GM19238 (cell line): ENCODE results near the gene EDEM3.
"Not testable (repeated sequence)": the region's sequence is repeated elsewhere in the genome, so short reads cannot be mapped to it uniquely, and the experiment has no call there.

ENCODE experiments used
- DNase-seq: peaks from one replicate; pipeline ENCODE4 v3.0.0; 2011; ENCODE audit warnings: low spot score; ENCODE audit not compliant: insufficient read length

Gene EDEM3, protein sequence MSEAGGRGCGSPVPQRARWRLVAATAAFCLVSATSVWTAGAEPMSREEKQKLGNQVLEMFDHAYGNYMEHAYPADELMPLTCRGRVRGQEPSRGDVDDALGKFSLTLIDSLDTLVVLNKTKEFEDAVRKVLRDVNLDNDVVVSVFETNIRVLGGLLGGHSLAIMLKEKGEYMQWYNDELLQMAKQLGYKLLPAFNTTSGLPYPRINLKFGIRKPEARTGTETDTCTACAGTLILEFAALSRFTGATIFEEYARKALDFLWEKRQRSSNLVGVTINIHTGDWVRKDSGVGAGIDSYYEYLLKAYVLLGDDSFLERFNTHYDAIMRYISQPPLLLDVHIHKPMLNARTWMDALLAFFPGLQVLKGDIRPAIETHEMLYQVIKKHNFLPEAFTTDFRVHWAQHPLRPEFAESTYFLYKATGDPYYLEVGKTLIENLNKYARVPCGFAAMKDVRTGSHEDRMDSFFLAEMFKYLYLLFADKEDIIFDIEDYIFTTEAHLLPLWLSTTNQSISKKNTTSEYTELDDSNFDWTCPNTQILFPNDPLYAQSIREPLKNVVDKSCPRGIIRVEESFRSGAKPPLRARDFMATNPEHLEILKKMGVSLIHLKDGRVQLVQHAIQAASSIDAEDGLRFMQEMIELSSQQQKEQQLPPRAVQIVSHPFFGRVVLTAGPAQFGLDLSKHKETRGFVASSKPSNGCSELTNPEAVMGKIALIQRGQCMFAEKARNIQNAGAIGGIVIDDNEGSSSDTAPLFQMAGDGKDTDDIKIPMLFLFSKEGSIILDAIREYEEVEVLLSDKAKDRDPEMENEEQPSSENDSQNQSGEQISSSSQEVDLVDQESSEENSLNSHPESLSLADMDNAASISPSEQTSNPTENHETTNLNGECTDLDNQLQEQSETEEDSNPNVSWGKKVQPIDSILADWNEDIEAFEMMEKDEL

DNA sequence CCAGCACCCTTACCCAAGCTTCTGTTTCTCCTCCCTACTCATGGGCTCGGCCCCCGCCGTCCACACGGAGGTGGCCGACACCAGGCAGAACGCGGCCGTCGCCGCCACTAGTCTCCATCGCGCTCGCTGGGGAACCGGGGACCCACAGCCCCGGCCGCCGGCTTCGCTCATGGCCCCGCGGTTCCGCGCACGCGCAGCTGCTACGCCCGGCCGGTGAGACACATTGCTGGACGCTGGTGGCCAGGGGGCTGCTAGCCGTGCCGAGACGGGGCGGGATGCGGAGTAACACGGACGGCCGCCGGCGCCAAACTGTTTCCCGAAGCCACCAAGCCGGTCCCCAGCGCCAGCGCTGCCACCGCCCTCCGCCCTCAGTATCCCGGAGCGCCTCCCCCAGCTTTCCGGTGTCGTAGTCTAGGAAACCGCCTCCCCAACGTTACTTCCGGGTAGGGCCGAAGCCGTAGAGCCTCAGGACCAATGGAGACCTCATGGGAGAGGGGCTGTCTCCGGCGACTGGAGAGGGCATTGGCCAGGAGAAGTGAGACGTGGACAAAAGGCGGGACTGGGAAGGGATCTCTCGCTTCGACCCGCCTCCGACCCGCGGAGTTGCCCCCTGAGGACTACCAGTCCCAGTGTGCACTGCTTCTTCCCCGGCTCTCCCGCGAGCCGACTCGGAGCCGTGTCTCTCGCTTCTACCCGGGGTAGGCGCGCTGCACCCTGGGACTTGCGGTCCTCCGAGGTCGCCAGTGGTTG, at the start of gene EDEM3:
TSS of gene EDEM3 (minus strand) at position 383 of the 750 bp plus-strand sequence. CDS start at position 171, 212 bp downstream.
- DNase-seq: peak; percentile 89

DNA sequence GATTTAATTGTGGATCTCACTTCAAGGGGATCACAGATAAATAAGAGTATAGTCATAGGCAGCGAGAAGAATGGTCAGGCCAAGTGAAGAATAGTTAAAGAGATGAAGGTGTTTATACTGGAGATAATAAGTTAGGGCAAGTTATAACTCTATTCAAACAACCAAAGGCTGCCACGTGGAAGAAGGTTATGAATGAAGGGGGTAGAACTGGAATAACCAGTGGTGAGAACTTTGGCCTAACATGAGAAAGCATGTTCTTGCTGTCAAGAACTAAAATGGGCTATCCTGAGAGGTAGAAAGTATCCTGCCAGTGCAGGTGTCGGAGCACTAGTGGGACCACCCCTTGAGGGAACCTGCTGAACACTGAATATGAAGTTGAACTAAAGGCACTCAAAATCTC, 49.6 kb upstream of the EDEM3 start:
- DNase-seq: no peak

DNA sequence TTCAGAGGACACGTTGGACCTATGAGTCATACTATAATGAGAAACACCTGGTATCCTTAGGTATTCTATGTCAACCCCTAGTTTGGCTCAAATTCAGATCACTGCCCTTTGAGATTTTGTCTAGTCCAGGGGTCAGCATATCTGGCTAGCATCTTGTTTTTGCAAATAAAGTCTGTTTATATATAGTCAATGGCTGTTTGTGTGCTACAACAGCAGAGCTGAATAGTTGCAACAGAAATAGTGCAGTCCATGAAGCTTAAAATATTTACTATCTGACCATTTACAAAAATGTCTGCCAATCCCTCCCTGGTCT, 48.5 kb upstream of the EDEM3 start:
- no peak for DNase-seq

DNA sequence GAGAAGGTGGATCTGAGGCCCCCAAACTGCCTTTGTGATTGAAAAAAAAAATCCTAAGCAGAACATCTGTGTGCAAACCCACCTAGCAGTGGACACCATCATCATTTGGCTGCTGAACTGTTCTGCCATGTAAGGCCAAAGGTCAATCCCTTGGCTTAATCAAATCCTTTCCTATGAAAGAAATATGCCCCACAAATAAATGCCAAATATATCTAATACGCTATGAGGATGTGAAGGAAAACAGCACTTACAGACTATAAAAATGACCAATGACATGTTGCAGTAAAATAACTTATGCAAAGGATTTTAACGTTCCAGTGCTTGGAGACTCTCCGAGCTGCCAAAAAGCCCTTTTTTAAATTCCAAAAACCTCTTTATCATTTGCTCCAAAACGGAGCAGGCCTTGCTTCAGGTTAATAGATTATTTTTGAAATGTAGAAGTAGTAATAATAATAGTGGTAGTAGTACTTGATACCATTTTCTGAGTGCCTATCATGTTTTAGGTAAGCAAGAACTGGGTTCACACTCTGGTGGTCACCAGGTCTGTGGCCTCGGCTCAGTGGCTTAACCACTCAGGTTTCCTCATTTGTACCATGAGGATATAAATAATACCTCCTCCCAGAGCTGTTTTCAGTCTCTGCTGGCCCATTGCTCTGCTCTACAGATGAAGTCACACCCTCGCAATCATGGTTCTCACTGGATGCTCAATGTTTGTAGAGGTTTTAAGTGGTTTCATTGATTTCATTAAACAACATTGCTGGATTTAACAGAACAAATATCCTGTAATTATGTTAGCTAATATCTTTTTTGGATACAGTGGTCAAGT, 47.9 kb upstream of the EDEM3 start:
- no peak for DNase-seq

DNA sequence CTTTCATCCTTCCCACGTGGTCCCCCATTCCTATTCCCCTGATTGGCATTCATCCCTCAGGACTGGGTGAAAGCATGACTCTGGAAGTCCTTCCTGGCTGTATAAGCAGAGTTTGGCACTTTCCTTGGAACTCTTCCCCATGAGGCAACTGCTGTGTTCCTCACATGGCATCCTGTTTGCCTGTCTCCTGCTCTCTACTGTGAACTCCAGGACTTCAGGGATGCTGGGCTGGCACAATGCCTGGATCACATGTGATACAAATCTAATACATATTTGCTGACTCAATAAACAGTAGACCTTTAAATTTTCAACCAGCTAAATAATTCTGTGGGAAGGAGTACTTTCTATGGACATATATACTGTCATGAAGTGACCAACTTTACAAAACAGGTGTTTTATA, 46.8 kb upstream of the EDEM3 start:
- DNase-seq: no peak

DNA sequence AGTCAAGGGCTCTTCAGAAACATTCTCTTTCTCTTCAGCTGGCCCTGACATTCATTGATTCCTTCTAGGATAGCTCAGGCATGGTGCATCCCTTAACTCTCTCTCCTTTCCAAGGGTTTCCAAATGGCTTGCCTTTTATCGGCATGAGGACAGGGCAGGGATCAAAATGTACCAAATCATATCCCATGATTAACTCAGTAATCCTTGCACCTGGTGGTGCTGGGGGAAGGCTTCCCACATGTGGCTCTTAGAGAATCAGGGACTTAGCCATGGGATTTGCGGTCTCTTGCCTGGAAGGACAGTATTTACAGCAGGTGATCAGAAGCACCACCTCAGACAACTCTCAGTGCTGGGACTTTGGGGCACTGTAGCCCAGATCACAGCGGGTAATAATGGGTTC, 46.2 kb upstream of the EDEM3 start:
- no peak for DNase-seq

DNA sequence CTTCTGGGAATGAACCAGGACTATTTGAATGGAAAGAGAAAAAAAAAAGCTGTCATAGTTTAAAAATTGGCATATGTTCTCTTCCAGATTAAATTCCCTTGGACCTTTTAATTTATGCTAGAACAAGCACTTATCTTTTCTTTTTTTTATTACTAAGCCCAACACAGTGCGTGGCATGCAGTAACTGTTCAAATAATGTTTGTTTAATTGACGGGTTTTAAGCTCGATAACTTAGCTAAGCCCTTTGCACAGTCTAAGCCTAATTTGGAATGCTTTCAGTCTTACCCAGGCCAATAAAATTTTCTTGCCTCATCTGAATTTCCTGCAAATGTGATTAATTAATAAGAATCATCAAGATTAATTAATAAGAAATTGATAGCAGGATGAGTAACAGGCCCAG, 39.3 kb upstream of the EDEM3 start:
- DNase-seq: no peak

DNA sequence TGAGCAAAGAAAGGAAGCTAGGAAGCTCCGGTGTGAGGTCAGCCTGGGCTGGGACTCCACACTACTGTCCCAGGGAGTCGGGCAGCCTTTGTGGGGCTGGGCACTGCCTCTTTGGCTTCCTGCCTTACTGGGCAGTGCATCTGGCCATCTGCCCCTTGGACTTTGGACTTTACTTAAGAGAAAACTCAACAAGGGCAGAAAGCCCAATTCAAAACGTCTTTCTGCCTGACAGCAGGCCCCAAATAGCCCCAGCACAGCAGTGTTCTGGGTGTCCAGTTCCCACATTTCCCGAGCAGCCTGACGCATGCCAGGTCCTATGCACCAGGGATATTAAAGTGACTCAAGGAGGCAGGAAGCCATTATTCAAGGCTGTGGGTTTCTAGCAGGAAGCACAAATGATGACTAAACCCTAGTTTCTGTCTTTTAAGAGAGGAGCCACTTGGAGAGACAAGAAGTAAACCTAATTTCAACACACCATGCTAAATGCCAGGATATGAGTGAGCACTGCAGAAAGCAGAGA, 37.9 kb upstream of the EDEM3 start:
- DNase-seq: no peak

DNA sequence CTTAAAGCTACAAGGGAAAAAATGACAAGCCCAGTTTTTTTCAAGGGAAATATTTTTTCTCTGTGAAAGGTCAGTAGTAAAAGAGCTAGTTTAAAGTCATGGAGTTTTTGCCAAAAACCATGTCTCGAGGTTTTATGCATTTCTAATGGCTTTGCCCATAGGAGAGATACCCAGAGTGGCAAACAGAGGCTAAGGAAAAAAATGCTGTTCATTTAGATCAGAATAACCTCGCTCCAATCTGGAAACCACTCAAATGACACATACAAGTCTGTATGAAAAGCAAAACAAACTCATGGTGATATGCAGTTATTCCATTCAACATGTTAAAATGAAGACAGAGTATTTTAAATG, 36.9 kb upstream of the EDEM3 start:
- DNase-seq: no peak

DNA sequence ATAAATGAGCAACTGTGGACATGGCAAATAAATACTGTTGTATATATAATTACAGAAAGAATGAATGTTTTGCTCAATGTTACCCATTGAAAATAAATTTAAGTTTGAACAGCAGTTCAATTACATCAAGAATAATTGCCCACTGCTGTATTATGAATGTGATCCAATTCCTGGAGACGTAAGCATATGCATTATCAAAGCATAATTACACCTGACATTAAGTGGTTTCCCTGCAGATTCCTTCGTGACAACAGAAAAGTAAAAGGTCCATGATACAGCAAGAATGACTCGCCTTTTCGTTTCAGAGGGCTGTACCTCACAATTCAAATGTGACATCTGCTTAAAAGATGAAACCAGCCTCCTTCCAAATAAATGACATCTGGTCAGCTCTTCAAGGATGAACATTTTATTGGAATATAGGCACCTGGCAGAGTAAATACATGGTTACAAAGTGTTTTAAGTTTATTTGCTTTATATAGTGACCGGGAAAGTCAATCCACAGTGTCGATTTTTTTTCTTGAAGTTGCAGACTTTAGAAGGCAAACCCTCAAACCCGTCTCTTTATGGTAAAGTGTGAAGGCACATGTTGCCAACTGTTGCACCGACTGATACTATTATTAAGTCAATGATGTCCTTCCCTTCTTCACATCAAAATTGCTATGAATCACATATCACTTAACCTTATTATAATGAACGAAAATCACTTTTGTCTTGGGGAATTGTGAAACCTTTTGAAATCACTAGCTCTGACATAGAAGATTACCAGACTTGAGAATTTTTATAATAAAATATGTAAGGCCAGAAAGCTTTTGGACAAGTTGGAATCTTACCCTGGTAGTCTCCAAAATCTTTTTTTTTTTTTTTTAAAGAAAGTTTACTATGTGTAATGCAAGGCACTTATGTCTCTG, 36.2 kb upstream of the EDEM3 start:
- DNase-seq: no peak

DNA sequence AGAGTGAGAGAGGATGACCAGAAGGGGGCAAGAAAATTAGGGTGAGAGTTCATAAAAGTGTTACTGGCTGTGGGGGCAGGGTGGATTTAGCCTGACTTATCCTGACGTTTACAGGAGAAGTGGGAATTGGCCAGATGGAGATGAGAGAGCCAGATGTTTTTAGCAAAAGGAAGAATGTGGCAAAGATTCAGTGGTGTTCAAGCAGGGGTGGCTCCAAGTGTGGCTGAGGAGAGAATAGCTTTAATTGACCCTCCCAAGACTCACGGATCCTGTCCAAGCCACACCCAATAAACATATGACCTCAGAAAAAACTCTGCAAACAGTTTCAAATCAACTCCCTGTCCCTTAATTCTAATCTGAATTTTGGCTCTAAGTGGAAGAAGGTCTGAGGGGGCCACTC, 35.2 kb upstream of the EDEM3 start:
- DNase-seq: no peak

DNA sequence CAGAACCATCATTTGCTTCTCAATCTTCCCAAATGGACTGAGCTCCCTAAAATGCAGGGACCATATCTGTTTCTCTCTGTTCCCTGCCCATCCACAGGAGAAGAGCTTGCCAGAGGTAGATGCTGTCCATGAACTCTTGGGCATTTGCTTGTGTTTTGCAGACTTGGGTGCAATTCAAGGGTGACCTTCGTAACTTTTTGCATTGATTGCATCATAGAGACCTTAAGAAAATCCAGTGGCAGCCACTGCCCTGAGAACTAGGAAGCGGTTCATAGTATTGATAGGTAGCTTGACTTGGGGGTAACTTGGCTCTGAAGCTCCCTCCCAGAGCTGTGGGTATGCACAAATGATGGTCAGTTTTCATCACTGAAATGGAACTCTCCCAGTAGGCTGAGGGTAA, 34.3 kb upstream of the EDEM3 start:
- DNase-seq: no peak

DNA sequence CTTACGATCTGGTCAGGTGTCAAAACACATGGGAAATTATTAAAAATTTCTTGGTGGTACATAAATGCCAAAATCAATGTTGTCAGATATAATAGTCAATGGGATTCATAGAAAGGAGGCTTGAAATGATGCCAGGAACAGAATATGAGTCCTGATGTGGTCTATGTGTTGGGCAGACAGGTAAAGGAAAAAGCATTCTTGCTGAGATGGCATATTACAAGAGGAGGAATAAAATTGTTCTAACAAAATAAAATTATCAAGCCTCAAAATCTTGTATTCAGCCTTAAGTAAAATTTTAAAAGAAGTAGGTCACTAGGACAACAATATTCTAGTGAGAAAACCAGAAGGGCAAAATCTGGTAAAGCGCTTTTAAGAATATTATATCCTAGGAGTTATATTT, 30.9 kb upstream of the EDEM3 start:
- no peak for DNase-seq

DNA sequence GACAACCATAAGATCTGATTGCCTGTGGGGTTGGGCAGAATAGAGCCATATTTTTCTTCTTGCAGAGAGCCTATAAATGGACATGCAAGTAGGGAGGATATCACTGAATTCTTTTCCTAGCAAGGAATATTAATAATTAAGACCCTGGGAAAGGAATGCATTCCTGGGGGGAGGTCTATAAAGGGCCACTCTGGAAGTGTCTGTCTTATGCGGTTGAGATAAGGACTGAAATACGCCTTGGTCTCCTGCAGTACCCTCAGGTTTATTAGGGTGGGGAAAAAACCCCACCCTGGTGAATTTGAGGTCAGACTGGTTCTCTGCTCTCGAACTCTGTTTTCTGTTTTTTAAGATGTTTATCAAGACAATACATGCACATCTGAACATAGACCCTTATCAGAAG, 29.1 kb upstream of the EDEM3 start:
- DNase-seq: not testable (repeated sequence)

DNA sequence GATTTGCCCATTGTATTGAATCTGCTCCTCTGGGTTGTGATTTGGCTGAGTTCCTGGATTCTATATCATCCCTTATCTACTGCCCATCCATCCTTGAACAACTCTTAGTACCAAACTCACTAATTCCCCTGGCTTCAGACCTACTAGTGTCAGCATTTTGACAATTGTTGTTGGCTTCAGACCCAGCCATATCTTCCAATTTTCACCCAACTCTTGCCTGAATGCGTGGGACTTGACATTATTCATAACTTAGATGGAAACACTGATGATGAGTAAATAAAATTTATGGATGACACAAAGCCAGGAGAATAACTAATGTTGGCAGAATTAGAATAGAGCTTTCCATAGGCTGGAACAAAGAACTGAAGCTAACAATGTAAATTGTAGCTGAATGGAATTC, 27.3 kb upstream of the EDEM3 start:
- no peak for DNase-seq

DNA sequence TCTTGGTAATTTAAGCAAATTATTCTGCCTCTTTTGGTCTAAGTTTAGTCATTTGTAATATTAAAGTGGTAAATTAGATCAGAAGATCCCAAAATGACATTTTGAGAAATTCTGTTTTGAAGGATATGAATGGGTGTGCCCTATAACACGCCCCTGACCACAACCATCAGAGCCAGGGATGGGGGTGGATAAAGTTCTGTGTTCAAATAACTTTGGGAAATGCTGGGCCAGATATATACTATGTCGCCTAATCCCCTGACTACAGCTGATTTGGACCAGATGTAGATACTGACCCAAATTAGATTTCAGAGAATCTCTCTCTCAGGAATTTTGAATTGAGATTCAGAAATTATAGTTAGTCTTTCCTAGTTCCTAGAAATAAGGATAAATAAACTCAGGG, 21.2 kb upstream of the EDEM3 start:
- no peak for DNase-seq

DNA sequence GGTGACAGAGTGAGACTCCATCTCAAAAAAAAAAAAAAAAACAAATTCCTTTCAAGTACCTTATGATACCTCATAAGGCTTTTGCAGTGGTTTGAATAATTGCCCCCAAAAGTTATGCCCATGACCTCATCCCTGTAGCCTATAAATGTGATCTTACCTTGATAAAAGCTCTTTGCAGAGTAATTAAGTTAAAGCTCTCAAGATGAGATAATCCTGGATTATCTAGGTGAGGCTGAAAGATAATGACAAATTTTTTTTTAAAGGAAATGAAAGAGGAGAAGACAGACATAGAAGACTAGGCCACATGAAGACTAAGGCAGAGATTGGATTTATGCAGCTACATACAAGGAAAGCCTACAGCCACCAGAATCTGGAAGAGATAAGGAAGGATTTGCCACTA, 20.7 kb upstream of the EDEM3 start:
- no peak for DNase-seq

DNA sequence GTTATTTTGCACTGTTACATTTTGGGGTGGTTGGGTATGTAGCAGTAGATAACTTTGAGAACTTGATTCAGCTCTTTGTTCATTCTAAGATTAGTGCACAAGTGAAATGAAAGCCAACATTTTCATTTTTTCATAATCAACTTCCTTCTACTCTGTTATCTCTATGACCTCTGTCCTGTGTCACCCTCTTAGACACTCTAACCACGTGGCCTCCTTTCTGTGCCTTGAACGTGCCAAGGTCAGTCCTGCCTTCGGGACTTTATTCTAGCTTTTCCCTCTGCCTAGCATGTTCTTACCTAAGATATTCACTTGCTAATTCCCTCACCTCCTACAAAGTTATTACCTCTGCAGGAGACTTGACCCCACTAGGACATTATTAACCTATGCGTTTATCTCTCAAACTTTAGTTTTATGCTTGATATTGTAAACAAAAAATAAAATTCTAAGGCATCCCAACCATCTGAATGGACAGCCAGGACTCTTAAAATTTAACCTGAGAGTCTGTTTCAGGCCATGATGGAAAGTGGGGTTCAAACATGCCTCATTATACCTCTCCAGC, 19.2 kb upstream of the EDEM3 start:
- DNase-seq: no peak

DNA sequence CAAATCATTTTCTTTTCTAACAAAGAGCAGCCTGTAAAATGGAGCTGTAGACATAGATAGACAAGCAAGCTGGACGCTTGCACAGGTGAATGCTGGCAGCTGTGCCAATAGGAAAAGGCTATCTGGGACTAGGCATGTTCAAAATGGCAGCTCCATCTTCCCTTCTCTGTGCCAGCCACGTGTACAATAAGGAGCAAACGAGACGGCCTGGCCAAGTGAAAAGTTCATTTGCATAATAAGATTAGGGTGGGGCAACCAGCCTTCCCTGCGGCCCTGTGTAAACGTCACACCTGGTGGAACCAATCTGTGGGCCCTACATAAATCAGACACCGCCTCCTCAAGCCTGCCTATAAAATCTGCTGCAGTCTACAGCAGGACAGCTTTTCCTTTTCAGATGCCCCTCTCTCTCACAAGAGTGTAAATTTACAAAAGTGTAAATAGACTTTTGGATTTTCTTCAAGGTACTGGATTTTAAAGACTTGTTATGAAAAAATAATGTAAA, 16.6 kb upstream of the EDEM3 start:
- no peak for DNase-seq
